Neural crest cell (in vitro differentiated cells): Measurements from ENCODE around the gene PDLIM4. TPM values are rescaled to one million over a fixed set of nuclear protein-coding genes. Genes with fewer than 3 reads are reported as not detected.

Source experiments
- DNase-seq: peaks from one replicate; pipeline ENCODE4 v3.0.0; 2021; ENCODE audit warnings: low read depth, mixed read lengths, low spot score
- H3K27ac Mint-ChIP-seq: one replicate; pipeline ENCODE4 v1.8.0; 2021; ENCODE audit warnings: mild to moderate bottlenecking, mixed read lengths; ENCODE audit not compliant: unreplicated experiment
- H3K27me3 Mint-ChIP-seq: 2 replicates; pipeline ENCODE4 v1.8.0; 2021; ENCODE audit warnings: low read depth, mild to moderate bottlenecking, mixed read lengths
- H3K36me3 Mint-ChIP-seq: 2 replicates; pipeline ENCODE4 v1.8.0; 2021; ENCODE audit warnings: low read depth, mild to moderate bottlenecking, mixed read lengths
- H3K4me1 Mint-ChIP-seq: 2 replicates; pipeline ENCODE4 v1.8.0; 2021; ENCODE audit warnings: mixed read lengths
- H3K4me3 Mint-ChIP-seq: one replicate; pipeline ENCODE4 v1.8.0; 2021; ENCODE audit warnings: mild to moderate bottlenecking, mixed read lengths
- H3K9me3 Mint-ChIP-seq: 2 replicates; pipeline ENCODE4 v1.8.0; 2021; ENCODE audit warnings: mixed read lengths
- total RNA-seq: library from RNA; stranded (reverse); gene quantifications from 2 replicates; pipeline ENCODE4 v1.2.1, GENCODE V29; 2021
- TF ChIP-seq, protein P1 (sequence below): fragments of 200-600 bp; sonication (generic); conservative IDR thresholded peaks from 2 replicates; pipeline ENCODE4 v1.5.0; 2021; ENCODE audit warnings: antibody characterized with exemption, mild to moderate bottlenecking

PDLIM4 gene
- total RNA-seq, 1 donor from 2014 or later = 38.0 TPM

DNA sequence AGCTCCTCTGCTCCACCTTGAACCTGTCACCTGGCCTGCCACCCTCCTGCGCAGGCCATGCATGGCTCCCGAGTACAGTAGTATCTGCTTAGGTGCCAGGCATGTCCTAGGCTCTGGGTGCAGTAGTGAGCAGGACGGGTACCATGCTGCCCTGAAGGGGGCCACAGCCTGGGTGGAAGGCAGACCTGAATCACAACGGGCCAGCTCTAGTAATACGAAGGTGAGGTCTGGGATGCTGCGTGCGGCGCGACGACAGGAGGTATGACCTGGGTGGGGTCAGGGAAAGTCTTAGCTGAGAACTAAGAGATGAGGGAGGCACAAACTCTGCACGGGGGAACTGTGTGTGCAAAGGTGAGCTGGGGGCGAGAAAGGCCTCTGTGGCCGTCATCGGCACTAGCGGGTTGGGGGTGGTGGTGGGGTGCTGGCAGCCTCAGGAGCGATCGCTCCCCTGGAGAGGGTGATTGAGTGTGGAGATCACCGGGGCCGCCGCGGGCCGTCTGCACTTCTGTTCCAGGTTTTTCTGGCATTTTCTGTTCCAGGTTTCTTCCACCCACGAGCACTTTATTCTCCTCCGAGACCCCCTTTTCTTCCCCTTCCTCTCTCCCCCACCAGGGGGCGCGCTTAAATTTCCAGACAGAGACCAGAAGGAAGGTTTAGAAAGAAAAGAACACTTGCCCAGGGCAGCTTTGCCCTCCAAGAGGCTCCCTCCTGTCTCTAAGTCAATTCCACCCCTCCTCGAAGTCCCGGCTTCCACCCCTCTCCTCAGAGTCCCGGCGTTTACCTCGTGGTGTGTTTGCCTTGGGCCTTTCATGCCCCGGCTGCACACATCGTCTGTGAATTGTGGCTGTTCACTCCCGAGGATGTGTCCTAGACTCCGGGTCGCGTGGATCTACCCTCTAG lies 15.1 kb downstream of the PDLIM4 start:
- DNase-seq = peak; percentile 88
- Mint-ChIP-seq H3K4me1 (peaks cover 50% of the 10 kb centered on the region), H3K27ac (peak overlapping the region; percentile 54), H3K36me3 (peaks cover 5% of the 10 kb centered on the region), H3K27me3 (no peaks in the 10 kb centered on the region), H3K4me3 (peak overlapping the region; percentile 29), H3K9me3 (no peaks in the 10 kb centered on the region)
- TF ChIP-seq, protein P1, sequence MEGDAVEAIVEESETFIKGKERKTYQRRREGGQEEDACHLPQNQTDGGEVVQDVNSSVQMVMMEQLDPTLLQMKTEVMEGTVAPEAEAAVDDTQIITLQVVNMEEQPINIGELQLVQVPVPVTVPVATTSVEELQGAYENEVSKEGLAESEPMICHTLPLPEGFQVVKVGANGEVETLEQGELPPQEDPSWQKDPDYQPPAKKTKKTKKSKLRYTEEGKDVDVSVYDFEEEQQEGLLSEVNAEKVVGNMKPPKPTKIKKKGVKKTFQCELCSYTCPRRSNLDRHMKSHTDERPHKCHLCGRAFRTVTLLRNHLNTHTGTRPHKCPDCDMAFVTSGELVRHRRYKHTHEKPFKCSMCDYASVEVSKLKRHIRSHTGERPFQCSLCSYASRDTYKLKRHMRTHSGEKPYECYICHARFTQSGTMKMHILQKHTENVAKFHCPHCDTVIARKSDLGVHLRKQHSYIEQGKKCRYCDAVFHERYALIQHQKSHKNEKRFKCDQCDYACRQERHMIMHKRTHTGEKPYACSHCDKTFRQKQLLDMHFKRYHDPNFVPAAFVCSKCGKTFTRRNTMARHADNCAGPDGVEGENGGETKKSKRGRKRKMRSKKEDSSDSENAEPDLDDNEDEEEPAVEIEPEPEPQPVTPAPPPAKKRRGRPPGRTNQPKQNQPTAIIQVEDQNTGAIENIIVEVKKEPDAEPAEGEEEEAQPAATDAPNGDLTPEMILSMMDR = peak; percentile 84

DNA sequence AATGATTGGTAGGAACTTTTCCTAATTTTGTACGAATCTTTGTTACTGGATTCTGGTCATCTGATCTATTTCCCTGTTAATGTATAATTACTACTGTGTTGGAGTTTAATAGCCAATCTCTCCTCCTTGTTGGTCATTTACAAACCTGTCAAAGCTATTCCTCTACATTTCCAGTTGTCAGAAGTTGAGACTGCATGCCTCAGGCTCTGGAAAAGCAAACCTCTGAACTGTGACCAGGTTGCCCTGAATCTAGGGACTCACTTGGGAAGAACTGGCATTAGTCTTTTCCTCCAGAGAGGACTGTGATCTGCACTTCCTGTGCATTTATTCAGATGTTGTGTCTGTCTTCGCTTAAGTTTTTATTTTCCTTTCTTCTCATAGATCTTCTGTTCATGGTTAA lies 16.1 kb downstream of the PDLIM4 start:
- TF ChIP-seq, protein P1 = no peak
- peaks cover 3% of the 10 kb centered on the region for H3K36me3 Mint-ChIP-seq
- H3K27ac Mint-ChIP-seq = no peak overlapping the region
- DNase-seq = no peak
- no peaks in the 10 kb centered on the region for H3K9me3 Mint-ChIP-seq
- H3K4me1 Mint-ChIP-seq = peaks cover 47% of the 10 kb centered on the region
- H3K4me3 Mint-ChIP-seq = no peak overlapping the region
- H3K27me3 Mint-ChIP-seq = no peaks in the 10 kb centered on the region

DNA sequence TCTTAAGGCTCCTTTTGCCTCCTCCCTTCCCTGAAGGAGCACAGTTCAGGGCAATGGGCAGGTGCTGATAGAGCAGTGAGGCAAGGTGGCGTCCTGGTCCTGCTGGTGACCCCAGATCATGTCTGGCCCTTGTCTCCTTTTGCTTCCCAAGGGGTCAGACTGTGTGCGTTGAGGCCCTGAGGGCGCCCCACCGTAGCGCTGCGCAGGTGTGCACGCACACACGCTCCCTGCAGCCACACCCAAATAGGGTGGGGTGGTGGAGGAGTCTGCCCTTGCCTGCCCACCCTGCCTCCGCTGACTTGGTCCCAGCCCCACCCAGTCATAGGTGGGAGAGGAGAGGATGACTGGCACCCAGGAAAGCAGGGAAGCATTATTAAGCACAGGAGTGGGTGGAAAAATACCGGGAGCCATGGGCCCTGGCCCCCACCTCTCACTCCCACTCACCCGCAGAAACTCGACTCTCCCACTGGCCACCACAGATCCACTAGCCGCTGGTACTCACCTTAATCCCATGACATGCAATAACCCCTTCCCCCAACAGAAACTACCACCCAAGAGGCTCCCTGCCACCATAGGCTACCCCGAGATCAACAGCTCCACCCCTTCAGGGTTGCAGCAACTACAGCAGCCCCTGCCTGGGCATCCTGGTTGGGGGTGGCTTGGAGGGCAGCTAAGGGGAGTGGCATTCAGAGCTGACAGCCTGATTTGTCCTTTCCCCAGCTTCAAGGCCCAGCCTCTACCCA lies 16.7 kb downstream of the PDLIM4 start:
- H3K27ac Mint-ChIP-seq = peak overlapping the region; percentile 79

DNA sequence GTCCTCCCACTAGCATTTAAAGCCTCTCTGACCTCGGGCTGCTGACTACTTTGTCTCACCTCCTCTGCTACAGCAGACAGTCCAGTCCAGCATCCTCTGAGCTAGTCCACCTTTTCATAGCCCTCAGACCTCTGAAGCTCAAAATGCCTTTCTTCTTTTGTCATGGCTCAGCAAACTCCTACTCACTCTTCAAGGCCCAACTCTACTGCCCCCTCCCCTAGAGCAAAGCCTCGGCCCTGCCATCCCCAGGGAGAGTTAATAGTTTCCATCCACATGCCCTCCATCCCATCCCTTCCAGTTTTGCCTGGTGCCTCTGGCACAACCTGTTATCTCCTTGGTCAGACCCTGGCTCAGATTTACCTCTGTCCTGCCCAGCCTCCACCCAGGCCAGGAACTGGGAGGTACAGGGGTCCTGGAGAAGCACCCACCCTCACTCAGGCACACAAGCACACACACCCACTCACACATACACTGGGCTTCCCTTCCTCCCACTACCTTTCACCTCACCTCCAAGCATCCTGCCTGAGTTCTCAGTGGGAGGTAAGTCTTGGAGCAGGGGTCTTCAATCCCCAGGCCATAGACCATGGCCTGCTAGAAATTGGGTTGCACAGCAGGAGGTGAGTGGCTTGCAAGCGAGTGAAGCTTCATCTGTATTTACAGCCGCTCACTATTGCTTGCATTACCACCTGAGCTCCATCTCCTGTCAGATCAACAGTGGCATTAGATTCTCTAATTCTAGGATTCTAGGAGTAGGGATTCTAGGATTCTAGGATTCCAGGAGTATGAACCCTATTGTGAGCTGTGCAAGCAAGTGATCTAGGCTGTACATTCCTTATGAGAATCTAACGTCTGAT lies 18.1 kb downstream of the PDLIM4 start:
- no peak for DNase-seq
- Mint-ChIP-seq H3K9me3 (no peaks in the 10 kb centered on the region), H3K4me1 (peaks cover 47% of the 10 kb centered on the region), H3K27ac (peak overlapping the region; percentile 24), H3K36me3 (peaks cover 3% of the 10 kb centered on the region), H3K27me3 (no peaks in the 10 kb centered on the region), H3K4me3 (peak overlapping the region; percentile 5)
- TF ChIP-seq, protein P1 = no peak

More for the DNA sequence above, 16.7 kb downstream of the PDLIM4 start:
- no peaks in the 10 kb centered on the region for H3K27me3 Mint-ChIP-seq
- TF ChIP-seq, protein P1 = no peak
- peaks cover 3% of the 10 kb centered on the region for H3K36me3 Mint-ChIP-seq
- peaks cover 47% of the 10 kb centered on the region for H3K4me1 Mint-ChIP-seq
- H3K4me3 Mint-ChIP-seq = peak overlapping the region; percentile 36
- DNase-seq = no peak
- H3K9me3 Mint-ChIP-seq = no peaks in the 10 kb centered on the region

DNA sequence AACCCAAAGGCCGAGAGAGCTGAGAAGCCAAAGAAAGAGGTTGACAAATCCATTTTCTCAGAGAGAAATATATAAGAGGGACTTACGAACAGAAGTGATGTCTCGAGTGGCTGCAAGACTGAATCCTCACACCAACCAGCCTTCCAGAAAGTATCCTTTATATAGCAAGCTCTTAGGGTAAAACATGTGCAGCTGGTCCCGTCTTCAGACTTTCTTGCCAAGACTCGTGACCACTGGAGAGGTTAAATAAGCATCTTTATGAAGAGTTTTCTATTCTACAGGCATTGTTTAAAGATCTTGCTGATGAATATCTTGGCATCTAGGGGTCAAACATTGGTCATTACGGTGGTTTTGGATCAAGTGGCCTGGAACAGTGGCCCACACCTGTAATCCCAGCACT lies 19.8 kb downstream of the PDLIM4 start:
- peak overlapping the region; percentile 91 for H3K27ac Mint-ChIP-seq
- H3K9me3 Mint-ChIP-seq = no peaks in the 10 kb centered on the region
- no peak overlapping the region for H3K4me3 Mint-ChIP-seq
- DNase-seq = no peak
- peaks cover 1% of the 10 kb centered on the region for H3K36me3 Mint-ChIP-seq
- H3K27me3 Mint-ChIP-seq = no peaks in the 10 kb centered on the region
- TF ChIP-seq, protein P1 = no peak
- peaks cover 43% of the 10 kb centered on the region for H3K4me1 Mint-ChIP-seq
